GM12891 (cell line): ENCODE results near the gene NRXN3.

Source experiments
- POLR2A ChIP-seq: IDR thresholded peaks from 2 replicates; pipeline ENCODE4 v1.6.1; 2011; ENCODE audit warnings: low read depth, low read length, control low read depth
- POLR2AphosphoS5 ChIP-seq: IDR thresholded peaks from 2 replicates; pipeline ENCODE4 v1.6.1; 2011; ENCODE audit warnings: low read depth, low read length, control low read depth
- SPI1 ChIP-seq: IDR thresholded peaks from 2 replicates; pipeline ENCODE4 v1.6.1; 2011; ENCODE audit warnings: low read depth, low read length, control low read depth

- TF ChIP-seq POLR2A (no peak), POLR2AphosphoS5 (no peak), SPI1 (no peak)
These were observed 1117.8 kb downstream of the NRXN3 start for GRCh38 chr14:79287976-79288375.
